Measurements from ENCODE around the gene FLNC.

FLNC gene

DNA sequence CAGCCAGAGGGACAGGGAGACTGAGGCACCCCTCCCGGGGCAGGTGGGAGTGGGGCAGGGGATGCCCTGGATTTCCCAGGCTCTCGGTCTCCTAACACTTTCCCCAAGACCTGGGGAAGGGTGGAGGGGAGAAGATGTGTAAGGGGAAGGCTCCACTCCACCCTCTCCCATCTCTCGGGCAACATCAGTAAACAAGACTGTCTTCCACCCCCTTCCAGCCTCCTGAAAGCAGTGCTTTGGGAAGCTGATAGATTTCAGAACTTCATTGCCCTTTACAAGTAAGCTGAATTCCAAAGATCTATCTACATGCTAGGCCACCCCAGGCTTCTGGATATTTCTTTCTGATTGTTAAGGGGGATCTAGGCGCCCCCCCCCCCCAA is 3.7 kb downstream of the FLNC start:
- no peak for DNase-seq

GRCh38 chr7:128835231-128835751 is 5.1 kb downstream of the FLNC start:
- no peak for DNase-seq

DNA sequence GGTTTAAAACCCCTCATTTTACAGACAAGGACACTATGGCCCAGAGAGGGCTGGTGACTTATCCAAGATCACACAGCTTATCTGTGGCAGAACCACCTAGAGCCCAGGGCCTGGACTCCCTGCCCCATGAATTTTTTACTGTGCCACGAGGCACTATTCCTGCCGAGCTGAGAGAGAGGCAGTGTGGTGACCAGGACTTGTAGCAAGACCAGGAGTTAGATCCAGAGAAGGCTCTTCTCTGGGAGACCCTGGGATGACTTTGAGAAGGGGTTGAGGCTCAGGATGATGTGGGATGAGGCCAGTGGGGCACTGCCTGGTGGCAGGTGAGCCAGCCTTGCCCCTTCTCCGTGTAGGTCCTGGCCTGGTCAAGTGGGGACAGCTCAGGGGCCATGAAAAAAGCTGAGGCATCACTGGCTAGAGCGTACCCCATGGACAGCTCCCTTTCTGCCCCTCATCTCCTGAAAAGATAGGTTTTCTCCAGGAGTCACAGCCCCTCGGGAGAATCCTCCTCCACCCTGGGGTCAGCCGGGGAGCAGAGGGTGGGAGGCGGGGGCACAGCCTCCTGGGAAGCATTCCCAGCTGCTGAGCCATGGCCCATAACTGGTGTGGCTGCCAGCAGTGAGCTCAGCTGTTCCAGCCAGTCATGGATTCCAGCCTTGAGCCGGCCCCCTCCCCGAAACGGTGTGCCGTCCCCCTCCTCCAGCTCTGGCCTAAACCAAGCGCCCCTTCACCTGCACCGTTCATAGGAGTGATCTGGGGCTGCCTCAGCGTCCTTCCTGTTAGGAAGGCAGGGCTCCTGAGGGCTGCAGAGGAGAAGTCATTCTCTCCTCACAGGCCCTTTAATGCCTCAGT is 5.8 kb downstream of the FLNC start:
- no peak for DNase-seq

DNA sequence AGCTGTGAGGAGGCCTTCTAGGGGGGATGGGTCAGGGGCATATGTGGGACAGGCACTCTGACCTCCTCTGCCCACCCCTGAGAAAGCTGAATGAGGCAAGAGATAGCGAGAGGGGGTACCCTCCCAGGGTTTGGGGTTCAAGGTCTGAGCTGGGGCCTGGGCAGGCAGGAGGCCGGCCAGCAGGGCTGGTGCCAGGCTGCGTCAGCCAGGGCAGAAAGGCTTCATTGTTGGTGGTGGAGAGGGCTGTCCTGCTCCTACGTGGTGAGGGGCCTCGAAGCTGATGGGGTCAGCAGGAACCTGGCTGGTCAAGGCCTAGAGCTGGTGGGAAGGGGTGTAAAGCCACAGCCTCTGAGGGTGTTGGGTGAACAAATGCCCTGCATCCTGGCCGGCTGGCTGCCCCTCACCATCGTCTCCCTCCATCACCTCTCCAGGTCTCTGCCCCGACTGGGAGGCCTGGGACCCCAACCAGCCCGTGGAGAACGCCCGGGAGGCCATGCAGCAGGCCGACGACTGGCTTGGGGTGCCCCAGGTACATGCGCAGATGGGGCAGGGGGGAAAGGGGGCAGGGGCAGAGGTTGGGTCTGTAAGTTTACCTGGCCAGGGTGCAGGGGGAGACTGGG is 6.6 kb downstream of the FLNC start:
- DNase-seq, result no peak

DNA sequence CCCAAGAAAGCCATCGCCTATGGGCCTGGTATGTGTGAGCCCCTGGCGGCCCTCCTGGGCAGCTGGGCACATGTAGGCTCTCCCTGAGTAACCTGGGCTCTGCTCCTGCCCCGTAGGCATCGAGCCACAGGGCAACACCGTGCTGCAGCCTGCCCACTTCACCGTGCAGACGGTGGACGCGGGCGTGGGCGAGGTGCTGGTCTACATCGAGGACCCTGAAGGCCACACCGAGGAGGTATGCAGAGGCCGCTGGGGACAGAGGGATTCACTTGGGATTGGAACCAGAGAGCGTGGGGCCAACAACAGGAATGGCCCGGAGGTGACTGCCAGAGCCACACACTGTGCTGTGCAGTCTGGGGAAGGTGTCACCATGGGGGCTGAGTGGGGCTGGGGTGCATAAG is 7.3 kb downstream of the FLNC start:
- DNase-seq, result no peak

- DNase-seq, result no peak
Measured at GRCh38 chr7:128838109-128838779, 8.0 kb downstream of the FLNC start.

GRCh38 chr7:128838981-128839731 is 8.9 kb downstream of the FLNC start:
- DNase-seq, result no peak

GRCh38 chr7:128839751-128840177 is 9.6 kb downstream of the FLNC start:
- DNase-seq, result no peak

GRCh38 chr7:128840326-128841170 is 10.3 kb downstream of the FLNC start:
- DNase-seq, result no peak

- no peak for DNase-seq
Measured at GRCh38 chr7:128841171-128841690, 11.0 kb downstream of the FLNC start.

DNA sequence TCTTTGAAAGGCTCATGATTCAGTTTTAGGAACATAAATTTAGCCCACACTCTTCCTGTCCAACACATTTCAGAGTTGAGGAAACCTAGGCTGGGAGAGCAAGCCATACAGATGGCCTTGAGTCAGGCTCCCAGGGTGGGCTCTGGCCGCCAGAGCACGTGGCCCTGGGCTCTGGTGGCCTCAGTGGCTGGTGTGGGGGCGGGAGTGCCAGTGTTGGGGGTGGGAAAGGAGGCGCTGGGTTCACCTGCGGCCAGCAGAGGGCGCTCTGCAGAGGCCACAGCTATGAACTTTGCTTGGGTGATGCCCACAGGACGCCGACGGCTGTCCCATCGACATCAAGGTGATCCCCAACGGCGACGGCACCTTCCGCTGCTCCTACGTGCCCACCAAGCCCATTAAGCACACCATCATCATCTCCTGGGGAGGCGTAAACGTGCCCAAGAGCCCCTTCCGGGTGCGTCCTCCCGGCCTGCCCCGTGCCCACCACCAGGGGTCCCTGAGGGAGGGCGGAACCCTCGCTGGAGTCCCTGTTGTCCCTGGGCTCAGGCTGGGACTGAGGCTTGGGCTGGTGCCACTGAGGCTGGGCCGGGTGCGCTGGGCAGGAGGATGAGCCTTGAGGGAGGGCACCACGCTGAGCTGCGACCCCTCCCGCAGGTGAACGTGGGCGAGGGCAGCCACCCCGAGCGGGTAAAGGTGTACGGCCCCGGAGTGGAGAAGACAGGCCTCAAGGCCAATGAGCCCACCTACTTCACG is 11.9 kb downstream of the FLNC start:
- peak; percentile 14 for DNase-seq

GRCh38 chr7:128842674-128843641 is 12.8 kb downstream of the FLNC start:
- DNase-seq, result no peak

GRCh38 chr7:128843938-128844621 is 13.9 kb downstream of the FLNC start:
- DNase-seq, result no peak

- DNase-seq, result no peak
Measured at GRCh38 chr7:128844777-128845311, 14.6 kb downstream of the FLNC start.

DNA sequence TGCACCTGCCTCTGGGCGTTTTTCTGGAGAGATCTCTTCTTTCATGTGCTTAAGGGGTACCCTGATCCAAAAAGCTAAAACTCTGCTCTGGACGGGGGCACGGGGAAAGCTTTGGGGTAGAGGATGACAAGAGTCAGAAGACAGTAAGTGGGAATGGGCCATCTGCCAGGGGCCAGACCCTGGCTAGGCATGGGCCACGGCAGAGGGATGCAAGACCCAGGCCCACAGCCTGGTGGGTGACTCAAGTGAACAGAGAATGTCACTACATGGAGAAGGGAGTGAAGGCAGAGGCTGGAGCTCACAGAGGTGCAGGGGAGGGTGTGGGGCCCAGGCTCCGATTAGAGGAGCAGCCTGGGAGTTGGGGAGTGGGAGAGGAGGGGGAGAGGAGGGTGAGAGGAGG is 15.3 kb downstream of the FLNC start:
- DNase-seq, result no peak

GRCh38 chr7:128845987-128846386 is 15.8 kb downstream of the FLNC start:
- no peak for DNase-seq

GRCh38 chr7:128846781-128847444 is 16.7 kb downstream of the FLNC start:
- DNase-seq, result no peak

DNA sequence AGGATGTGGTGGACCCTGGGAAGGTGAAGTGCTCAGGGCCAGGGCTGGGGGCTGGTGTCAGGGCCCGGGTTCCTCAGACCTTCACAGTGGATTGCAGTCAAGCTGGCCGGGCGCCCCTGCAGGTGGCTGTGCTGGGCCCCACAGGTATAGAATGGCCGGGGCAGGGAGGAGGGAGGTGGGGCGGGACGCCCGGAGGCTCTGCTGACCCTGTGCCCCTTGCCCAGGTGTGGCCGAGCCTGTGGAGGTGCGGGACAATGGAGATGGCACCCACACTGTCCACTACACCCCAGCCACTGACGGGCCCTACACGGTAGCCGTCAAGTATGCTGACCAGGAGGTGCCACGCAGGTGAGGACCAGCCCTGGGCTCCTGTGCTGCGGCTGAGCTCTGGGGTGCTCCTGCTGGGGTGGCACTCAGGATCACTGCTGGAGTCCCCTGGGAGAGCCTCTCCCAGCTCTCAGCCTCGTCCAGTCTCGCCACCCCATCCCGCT is 17.6 kb downstream of the FLNC start:
- no peak for DNase-seq

Measured in MV-4-11 (cell line).